Midbrain (tissue), 1 donor: ENCODE measurements around the gene C4orf54.

ENCODE experiments used
- DNase-seq: peaks from one replicate; lab custom pipeline; 2025; lab: John Stamatoyannopoulos, UW

Gene C4orf54

GRCh38 chr4:99617374-99617773 is 40.3 kb downstream of the C4orf54 start:
- no peak for DNase-seq

GRCh38 chr4:99615170-99615820 is 42.3 kb downstream of the C4orf54 start:
- no peak for DNase-seq

- DNase-seq: no peak
Measured at GRCh38 chr4:99614491-99614890, 43.1 kb downstream of the C4orf54 start.

DNA sequence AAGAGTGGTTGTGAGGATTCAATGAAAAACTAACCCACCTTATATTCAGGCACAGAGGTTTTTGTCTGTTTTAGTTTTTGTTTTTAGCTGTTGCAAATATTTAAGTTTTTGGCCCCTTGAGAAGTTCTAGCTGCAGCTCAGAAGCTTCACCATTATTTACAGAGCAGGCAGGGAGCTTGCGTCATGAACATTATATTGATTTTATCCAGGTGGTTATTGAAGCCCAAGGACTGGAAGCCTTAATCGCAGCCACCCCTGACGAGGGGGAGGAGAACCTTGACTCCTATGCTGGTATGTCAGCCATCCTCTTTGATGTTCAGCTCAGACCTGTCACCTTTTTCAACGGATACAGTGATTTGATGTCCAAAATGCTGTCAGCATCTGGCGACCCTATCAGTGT is 44.9 kb downstream of the C4orf54 start:
- no peak for DNase-seq

- DNase-seq: no peak
Measured at GRCh38 chr4:99612281-99612680, 45.3 kb downstream of the C4orf54 start.

- no peak for DNase-seq
Measured at GRCh38 chr4:99610605-99611175, 46.9 kb downstream of the C4orf54 start.

GRCh38 chr4:99608417-99608816 is 49.2 kb downstream of the C4orf54 start:
- no peak for DNase-seq
